H1 (cell line): Measurements from ENCODE around the gene SNRNP70. TPM values are rescaled to one million over a fixed set of nuclear protein-coding genes. Genes with fewer than 3 reads are reported as not detected.

Experiments
- CTCF ChIA-PET: fragments of 300-600 bp; sonication (Branson Sonifier 250); formaldehyde crosslinking; loops from one replicate; lab custom pipeline; 2021; ENCODE audit not compliant: partially characterized antibody; lab: Charles Lee
- POLR2A ChIA-PET: fragments of 300-600 bp; sonication (Branson Sonifier 250); formaldehyde crosslinking; loops from one replicate; lab custom pipeline; 2021; ENCODE audit warnings: inconsistent platforms; ENCODE audit not compliant: partially characterized antibody; lab: Charles Lee
- DNase-seq, 2 experiments: peaks; one replicate each; pipeline versions ENCODE4 v3.0.0 to v3.0.0-alpha.2; 2010 to 2022; ENCODE audit warnings: low spot score in 2 of 2, low read depth in 1 of 2, mixed read lengths in 1 of 2
- FAIRE-seq: peaks from 2 replicates; lab custom pipeline; 2011; peaks lifted over from hg19 to GRCh38; lab: Jason Lieb, UNC
- H2AFZ ChIP-seq: 2 replicates; pipeline ENCODE4 v1.8.1; 2012; ENCODE audit warnings: low read length, inconsistent platforms
- H2AK5ac ChIP-seq: 2 replicates; pipeline ENCODE4 v1.6.1; 2013; ENCODE audit warnings: low read depth, low read length
- H2BK120ac ChIP-seq: replicated peaks from 2 replicates; pipeline ENCODE3; 2013; ENCODE audit warnings: low read depth, low read length, inconsistent platforms
- H2BK12ac ChIP-seq: 2 replicates; pipeline ENCODE4 v1.6.1; 2013; ENCODE audit warnings: low read depth, low read length
- H2BK15ac ChIP-seq: 2 replicates; pipeline ENCODE4 v1.6.1; 2013; ENCODE audit warnings: low read length
- H2BK20ac ChIP-seq: 2 replicates; pipeline ENCODE4 v1.6.1; 2013; ENCODE audit warnings: low read length
- H2BK5ac ChIP-seq: 2 replicates; pipeline ENCODE4 v1.6.1; 2013; ENCODE audit warnings: low read depth, low read length
- H3K14ac ChIP-seq: 2 replicates; pipeline ENCODE4 v1.6.1; 2013; ENCODE audit warnings: inconsistent platforms; ENCODE audit not compliant: insufficient read length
- H3K18ac ChIP-seq: 2 replicates; pipeline ENCODE4 v1.6.1; 2013; ENCODE audit warnings: low read length; ENCODE audit errors: extremely low read depth
- H3K23ac ChIP-seq: 2 replicates; pipeline ENCODE4 v1.6.1; 2013; ENCODE audit warnings: inconsistent platforms; ENCODE audit not compliant: insufficient read length
- H3K23me2 ChIP-seq: 2 replicates; pipeline ENCODE4 v1.6.1; 2013; ENCODE audit warnings: low read depth, low read length
- H3K27ac ChIP-seq: 2 replicates; pipeline ENCODE4 v1.6.1; 2011; ENCODE audit warnings: low read depth, low read length, inconsistent platforms
- H3K27me3 ChIP-seq, 4 experiments: replicated peaks in 1 of 4; 1 replicate in 1 of 4; 2 replicates in 3 of 4; pipeline versions ENCODE4 v1.6.1 to v1.8.1; 2011 to 2013; ENCODE audit warnings: low read length in 3 of 4, mild to moderate bottlenecking in 3 of 4, inconsistent platforms in 2 of 4, mixed read lengths in 2 of 4, moderate library complexity in 1 of 4; ENCODE audit not compliant: control insufficient read depth in 3 of 4, insufficient read depth in 3 of 4; ENCODE audit errors: extremely low read depth in 1 of 4
- H3K36me3 ChIP-seq, 4 experiments: 2 replicates each; pipeline versions ENCODE4 v1.6.1 to v1.8.1; 2011 to 2013; ENCODE audit warnings: mild to moderate bottlenecking in 4 of 4, low read length in 3 of 4, moderate library complexity in 2 of 4, control low read depth in 1 of 4, inconsistent platforms in 1 of 4; ENCODE audit not compliant: insufficient read depth in 4 of 4, control insufficient read depth in 2 of 4
- H3K4ac ChIP-seq: replicated peaks from 2 replicates; pipeline ENCODE3; 2013; ENCODE audit warnings: low read length, low read depth, mixed read lengths, inconsistent platforms; ENCODE audit not compliant: insufficient read length
- H3K4me1 ChIP-seq, 4 experiments: replicated peaks in 1 of 4; 1 replicate in 1 of 4; 2 replicates in 3 of 4; pipeline versions ENCODE4 v1.6.1 to v1.8.1; 2011 to 2013; ENCODE audit warnings: low read length in 3 of 4, inconsistent platforms in 2 of 4, mixed read lengths in 1 of 4; ENCODE audit not compliant: insufficient read depth in 4 of 4, control insufficient read depth in 3 of 4
- H3K4me2 ChIP-seq, 2 experiments: 2 replicates each; pipeline versions ENCODE4 v1.6.1 to v1.8.1; 2011 to 2013; ENCODE audit warnings: low read depth in 2 of 2, low read length in 2 of 2, control low read depth in 1 of 2, inconsistent platforms in 1 of 2, mild to moderate bottlenecking in 1 of 2; ENCODE audit not compliant: insufficient read depth in 1 of 2
- H3K4me3 ChIP-seq, 4 experiments: fragments of 200-600, 300-600 bp in 1 of 4; sonication (generic), shearing (Covaris generic), sonication (Bioruptor Twin) in 1 of 4; 2 replicates each; pipeline versions ENCODE4 v1.5.1 to v1.8.1; 2011 to 2016; ENCODE audit warnings: low read length in 4 of 4, low read depth in 3 of 4, control low read depth in 2 of 4, inconsistent platforms in 2 of 4, mild to moderate bottlenecking in 2 of 4, mixed read lengths in 1 of 4, moderate library complexity in 1 of 4; ENCODE audit not compliant: insufficient read depth in 2 of 4; ENCODE audit errors: extremely low read depth in 1 of 4
- H3K56ac ChIP-seq: replicated peaks from 2 replicates; pipeline ENCODE3; 2013; ENCODE audit warnings: low read depth, mild to moderate bottlenecking, mixed read lengths, low read length, inconsistent platforms; ENCODE audit not compliant: insufficient read length
- H3K79me1 ChIP-seq: 2 replicates; pipeline ENCODE4 v1.6.1; 2013; ENCODE audit warnings: low read depth, low read length, control low read depth
- H3K79me2 ChIP-seq, 2 experiments: 2 replicates each; pipeline versions ENCODE4 v1.6.1 to v1.8.1; 2012 to 2013; ENCODE audit warnings: low read length in 2 of 2, mild to moderate bottlenecking in 2 of 2, inconsistent platforms in 1 of 2; ENCODE audit not compliant: insufficient read depth in 2 of 2, control insufficient read depth in 1 of 2
- H3K9ac ChIP-seq, 4 experiments: replicated peaks in 1 of 4; 1 replicate in 1 of 4; 2 replicates in 3 of 4; pipeline versions ENCODE4 v1.6.1 to v1.8.1; 2011 to 2013; ENCODE audit warnings: low read depth in 3 of 4, low read length in 3 of 4, control low read depth in 2 of 4, mild to moderate bottlenecking in 2 of 4, moderate library complexity in 2 of 4, inconsistent platforms in 1 of 4; ENCODE audit errors: extremely low read depth in 1 of 4
- H3K9me3 ChIP-seq, 2 experiments: 2 replicates each; pipeline versions ENCODE4 v1.6.1 to v1.8.1; 2012 to 2013; ENCODE audit warnings: mild to moderate bottlenecking in 2 of 2, moderate library complexity in 2 of 2, control low read depth in 1 of 2, inconsistent platforms in 1 of 2, low read depth in 1 of 2, low read length in 1 of 2, mixed read lengths in 1 of 2; ENCODE audit not compliant: insufficient read depth in 2 of 2
- H4K20me1 ChIP-seq, 2 experiments: replicated peaks in 1 of 2; 2 replicates each; pipeline versions ENCODE3 to v1.8.1; 2011 to 2013; ENCODE audit warnings: inconsistent platforms in 2 of 2, low read length in 2 of 2, mild to moderate bottlenecking in 1 of 2; ENCODE audit not compliant: insufficient read depth in 2 of 2, control insufficient read depth in 1 of 2
- H4K5ac ChIP-seq: 2 replicates; pipeline ENCODE4 v1.6.1; 2013; ENCODE audit warnings: low read length, low read depth, mixed read lengths, inconsistent platforms; ENCODE audit not compliant: insufficient read length
- H4K8ac ChIP-seq: 2 replicates; pipeline ENCODE4 v1.8.0; 2013; ENCODE audit warnings: mild to moderate bottlenecking, moderate library complexity, low read length, inconsistent platforms; ENCODE audit not compliant: insufficient read depth; ENCODE audit errors: extremely low read depth
- H4K91ac ChIP-seq: replicated peaks from 2 replicates; pipeline ENCODE3; 2013; ENCODE audit warnings: low read length, mixed read lengths, inconsistent platforms; ENCODE audit not compliant: insufficient read length
- CBX8 ChIP-seq: fragments of 300-800, 300-1000 bp; sonication (generic); IDR thresholded peaks from 2 replicates; pipeline ENCODE4 v1.7.1; 2016; ENCODE audit warnings: low read depth, low read length, borderline replicate concordance
- MAX ChIP-seq: IDR thresholded peaks from 2 replicates; pipeline ENCODE4 v1.6.1; 2012; ENCODE audit warnings: inconsistent platforms
- SAP30 ChIP-seq: fragments of 300-600 bp; sonication (generic); IDR thresholded peaks from 2 replicates; pipeline ENCODE4 v1.7.1; 2012; ENCODE audit warnings: low read length, moderate library complexity, mild to moderate bottlenecking, inconsistent platforms; ENCODE audit not compliant: insufficient read depth, insufficient replicate concordance
- SIN3A ChIP-seq, 2 experiments: IDR thresholded peaks in 1 of 2; conservative IDR thresholded peaks in 1 of 2; 2 replicates each; pipeline ENCODE4 v1.6.1; 2011 to 2012; ENCODE audit warnings: low read length in 2 of 2, improper control_type of control experiment in 1 of 2, low read depth in 1 of 2, mild to moderate bottlenecking in 1 of 2
- SP1 ChIP-seq: IDR thresholded peaks from 2 replicates; pipeline ENCODE4 v1.6.1; 2011; ENCODE audit warnings: low read depth, low read length
- SP2 ChIP-seq: IDR thresholded peaks from 2 replicates; pipeline ENCODE4 v1.6.1; 2012; ENCODE audit warnings: mild to moderate bottlenecking, low read length, inconsistent platforms
- WGBS, 2 experiments: shearing (Covaris generic) in 1 of 2; methylation state at CpG; one replicate each; pipeline versions ENCODE4 v1.1.6 to v1.1.7; 2013 to 2015; ENCODE audit warnings: low lambda C conversion rate in 2 of 2, mixed read lengths in 2 of 2, inconsistent platforms in 1 of 2, low coverage in 1 of 2, missing lambda C conversion rate in 1 of 2; ENCODE audit not compliant: insufficient replicate concordance in 2 of 2, insufficient coverage in 1 of 2, insufficient read length in 1 of 2; ENCODE audit errors: extremely low coverage in 1 of 2, missing lambda C conversion rate in 1 of 2; 5-methylcytosine and 5-hydroxymethylcytosine counted together
- polyA plus RNA-seq, 7 experiments: library from polyadenylated mRNA; depleted of rRNA in 3 of 7; stranded (reverse) in 5 of 7; unstranded in 2 of 7; fragments of >200 nt in 5 of 7; fragments of 200-250 nt in 2 of 7; gene quantifications; 1 replicate in 5 of 7; 2 replicates in 1 of 7; 4 replicates in 1 of 7; pipeline versions ENCODE4 v1.2.1 to v1.2.3, GENCODE V29; 2011 to 2013; ENCODE audit warnings: missing spikeins in 2 of 7, mixed read lengths in 2 of 7
- total RNA-seq: library from RNA; stranded (reverse); fragmentation: NEBNext Ultra II Directional; extraction: Animal tissue kit (Norgen Biotek cat#: 25700); gene quantifications from 2 replicates; pipeline ENCODE4 v1.2.1, GENCODE V29; 2021

The SNRNP70 gene
- total and polyA plus RNA-seq, 2 of the 8 experiments (the other 6 are each of a cell fraction or from before 2014, with no cell fraction given), result 231 to 235 TPM

DNA sequence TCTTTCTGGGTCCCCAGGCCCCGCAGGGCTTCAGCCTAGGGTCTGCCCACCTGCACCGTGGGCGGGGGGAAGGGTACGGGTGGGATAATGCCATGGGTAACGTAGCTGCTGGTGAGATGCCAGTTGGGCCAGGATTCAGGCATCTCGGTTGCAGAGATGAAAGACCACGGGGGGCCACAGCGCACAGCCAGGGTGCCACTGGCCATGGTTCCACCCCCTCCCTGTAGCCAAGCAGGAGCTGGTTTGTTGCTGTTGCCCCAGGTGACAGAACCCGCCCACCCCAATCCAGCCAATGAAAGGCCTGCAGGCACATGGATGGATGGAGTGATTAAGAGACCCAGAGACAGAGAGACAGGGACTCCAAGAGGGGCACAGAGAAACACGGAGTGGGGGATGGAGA lies 26.7 kb upstream of the SNRNP70 start:
- no peak overlapping the region for H2AK5ac ChIP-seq
- H2BK20ac ChIP-seq, result no peak overlapping the region
- no peak for TF ChIP-seq CBX8
- no peak for TF ChIP-seq SAP30
- peak; percentile 16; the same call in 1 of the 2 replicates for TF ChIP-seq SP2
- peak; percentile 58 for TF ChIP-seq MAX
- peak; percentile 50; the same call in 1 of the 2 replicates for TF ChIP-seq SP1
- TF ChIP-seq SIN3A (conservative IDR thresholded peaks at IDR 0.05 in 1 of 2, IDR thresholded peaks at IDR 0.05 in 1 of 2; ENCODE audit: low read depth in 1 of 2, low read length in 2 of 2), result no peak
- H3K4me2 ChIP-seq, result peak overlapping the region in 1 of 2 experiments; percentile 80; a peak in 1 of 4 replicates
- no peak overlapping the region for H3K18ac ChIP-seq
- no peak overlapping the region for H3K27ac ChIP-seq
- no peak overlapping the region for H3K23ac ChIP-seq
- H3K4ac ChIP-seq, result no peak overlapping the region
- H3K4me1 ChIP-seq, result peaks cover 0 to 11% (median 10%) of the 10 kb centered on the region in 4 experiments; a peak in 6 of 7 replicates
- no peak overlapping the region for H4K5ac ChIP-seq
- 70% methylated on average over 9 of the region's 10 CpGs; no CpG with 5 or more reads in 1 of the 2 experiments for WGBS, 2 experiments
- no peak overlapping the region for H2BK5ac ChIP-seq
- no peak overlapping the region; the same call in 1 of the 2 replicates for H4K8ac ChIP-seq
- H2BK15ac ChIP-seq, result no peak overlapping the region
- H2BK12ac ChIP-seq, result no peak overlapping the region
- no peak overlapping the region for H3K56ac ChIP-seq
- H3K79me2 ChIP-seq, result no peaks in the 10 kb centered on the region
- DNase-seq, result no peak
- no peak for FAIRE-seq
- no peak overlapping the region for H2AFZ ChIP-seq
- no peak overlapping the region for H3K4me3 ChIP-seq
- H4K20me1 ChIP-seq, result peaks cover 0 to 2% of the 10 kb centered on the region in 2 experiments
- peaks cover 6% of the 10 kb centered on the region; the same call in 1 of the 2 replicates for H3K23me2 ChIP-seq
- H3K9ac ChIP-seq, result no peak overlapping the region
- H3K27me3 ChIP-seq, result peaks cover 10 to 48% (median 44%) of the 10 kb centered on the region in 4 experiments
- no peak overlapping the region for H4K91ac ChIP-seq
- no peak overlapping the region for H3K14ac ChIP-seq
- no peaks in the 10 kb centered on the region for H3K36me3 ChIP-seq
- ChIA-PET POLR2A (interaction anchor here (1.2 to 2.1 kb wide), 2 partner anchors 15 to 30 kb away, joined by 3 to 6 read pairs; no protein-coding TSS in a partner anchor), CTCF (interaction anchor here (1.2 to 3.5 kb wide), 7 partner anchors 11 to 152 kb away, joined by 3 to 25 read pairs (median 4); no protein-coding TSS in a partner anchor)
- H3K9me3 ChIP-seq, result no peaks in the 10 kb centered on the region
- H2BK120ac ChIP-seq, result no peak overlapping the region
- H3K79me1 ChIP-seq, result no peaks in the 10 kb centered on the region
